ENCODE results near the gene FRMD4A.

- no peak for TF ChIP-seq CTCF (IDR thresholded peaks at IDR 0.05; ENCODE audit: low read depth, low read length, poor library complexity, severe bottlenecking)
- no peak for TF ChIP-seq EZH2phosphoT487 (IDR thresholded peaks at IDR 0.05; ENCODE audit: borderline replicate concordance, low read length)
These were observed 19.3 kb upstream of the FRMD4A start for GRCh38 chr10:14350006-14350405.
